MM.1S (cell line): ENCODE measurements around the gene SYCN.

Experiments
- EZH2 ChIP-seq: fragments of 300-600 bp; sonication (generic); optimal IDR thresholded peaks from 2 replicates; pipeline ENCODE3; 2017; ENCODE audit warnings: low read depth, mild to moderate bottlenecking, antibody characterized with exemption, low read length, mixed read lengths
- TF ChIP-seq, protein P1 (sequence below): fragments of 300-600 bp; sonication (generic); IDR thresholded peaks from 2 replicates; pipeline ENCODE4 v1.5.1; 2016; ENCODE audit warnings: antibody characterized with exemption, low read length, mixed read lengths

DNA sequence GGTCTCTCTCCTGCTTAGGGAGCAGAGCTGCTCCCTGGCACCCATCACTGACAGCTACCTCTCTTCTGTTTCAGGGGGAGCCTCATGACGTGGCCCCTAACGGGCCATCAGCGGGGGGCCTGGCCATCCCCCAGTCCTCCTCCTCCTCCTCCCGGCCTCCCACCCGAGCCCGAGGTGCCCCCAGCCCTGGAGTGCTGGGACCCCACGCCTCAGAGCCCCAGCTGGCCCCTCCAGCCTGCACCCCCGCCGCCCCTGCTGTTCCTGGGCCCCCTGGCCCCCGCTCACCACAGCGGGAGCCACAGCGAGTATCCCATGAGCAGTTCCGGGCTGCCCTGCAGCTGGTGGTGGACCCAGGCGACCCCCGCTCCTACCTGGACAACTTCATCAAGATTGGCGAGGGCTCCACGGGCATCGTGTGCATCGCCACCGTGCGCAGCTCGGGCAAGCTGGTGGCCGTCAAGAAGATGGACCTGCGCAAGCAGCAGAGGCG is 30.5 kb downstream of the SYCN start:
- TF ChIP-seq, protein P1, sequence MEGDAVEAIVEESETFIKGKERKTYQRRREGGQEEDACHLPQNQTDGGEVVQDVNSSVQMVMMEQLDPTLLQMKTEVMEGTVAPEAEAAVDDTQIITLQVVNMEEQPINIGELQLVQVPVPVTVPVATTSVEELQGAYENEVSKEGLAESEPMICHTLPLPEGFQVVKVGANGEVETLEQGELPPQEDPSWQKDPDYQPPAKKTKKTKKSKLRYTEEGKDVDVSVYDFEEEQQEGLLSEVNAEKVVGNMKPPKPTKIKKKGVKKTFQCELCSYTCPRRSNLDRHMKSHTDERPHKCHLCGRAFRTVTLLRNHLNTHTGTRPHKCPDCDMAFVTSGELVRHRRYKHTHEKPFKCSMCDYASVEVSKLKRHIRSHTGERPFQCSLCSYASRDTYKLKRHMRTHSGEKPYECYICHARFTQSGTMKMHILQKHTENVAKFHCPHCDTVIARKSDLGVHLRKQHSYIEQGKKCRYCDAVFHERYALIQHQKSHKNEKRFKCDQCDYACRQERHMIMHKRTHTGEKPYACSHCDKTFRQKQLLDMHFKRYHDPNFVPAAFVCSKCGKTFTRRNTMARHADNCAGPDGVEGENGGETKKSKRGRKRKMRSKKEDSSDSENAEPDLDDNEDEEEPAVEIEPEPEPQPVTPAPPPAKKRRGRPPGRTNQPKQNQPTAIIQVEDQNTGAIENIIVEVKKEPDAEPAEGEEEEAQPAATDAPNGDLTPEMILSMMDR, result no peak
- no peak for TF ChIP-seq EZH2
